Middle frontal gyrus (tissue), 1 donor: ENCODE measurements around the gene UGT1A8.
"Not testable (repeated sequence)": the region's sequence is repeated elsewhere in the genome, so short reads cannot be mapped to it uniquely, and the experiment has no call there.

Experiments
- DNase-seq: peaks from one replicate; pipeline ENCODE4 v3.0.0-alpha.2; 2015; ENCODE audit warnings: low spot score; ENCODE audit errors: extremely low spot score

UGT1A8 gene

DNA sequence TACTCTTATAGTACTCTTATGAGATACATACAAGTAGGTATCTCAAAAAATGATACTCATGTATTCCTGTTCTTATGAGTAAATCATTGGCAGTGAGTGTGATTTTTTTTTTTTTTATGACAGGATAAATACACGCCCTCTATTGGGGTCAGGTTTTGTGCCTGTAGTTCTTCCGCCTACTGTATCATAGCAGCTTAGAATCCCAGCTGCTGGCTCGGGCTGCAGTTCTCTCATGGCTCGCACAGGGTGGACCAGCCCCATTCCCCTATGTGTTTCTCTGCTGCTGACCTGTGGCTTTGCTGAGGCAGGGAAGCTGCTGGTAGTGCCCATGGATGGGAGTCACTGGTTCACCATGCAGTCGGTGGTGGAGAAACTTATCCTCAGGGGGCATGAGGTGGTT is at the start of gene UGT1A8:
Gene UGT1A8, plus strand, starts transcription at position 158 of the 400 bp plus-strand sequence. Its CDS starts 75 bp downstream, at position 233.
- DNase-seq: not testable (repeated sequence)

DNA sequence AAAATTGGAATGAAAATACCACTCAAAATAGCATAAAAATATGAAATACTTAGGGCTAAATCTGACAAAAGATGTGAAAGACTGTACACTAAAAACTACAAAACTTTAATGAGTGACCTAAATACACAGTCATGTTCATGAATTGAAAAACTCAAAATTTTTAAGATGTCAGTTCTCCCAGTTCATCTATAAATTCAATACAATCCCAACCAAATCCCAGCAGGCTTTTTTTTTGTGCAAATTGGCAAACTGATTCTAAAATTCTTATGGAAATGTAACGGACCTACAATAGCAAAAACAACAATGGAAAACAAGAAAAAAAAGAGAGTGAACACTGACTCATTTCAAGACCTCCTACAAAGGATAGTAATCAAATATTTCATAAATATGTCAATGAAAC is 46.4 kb upstream of the UGT1A8 start:
- no peak for DNase-seq

DNA sequence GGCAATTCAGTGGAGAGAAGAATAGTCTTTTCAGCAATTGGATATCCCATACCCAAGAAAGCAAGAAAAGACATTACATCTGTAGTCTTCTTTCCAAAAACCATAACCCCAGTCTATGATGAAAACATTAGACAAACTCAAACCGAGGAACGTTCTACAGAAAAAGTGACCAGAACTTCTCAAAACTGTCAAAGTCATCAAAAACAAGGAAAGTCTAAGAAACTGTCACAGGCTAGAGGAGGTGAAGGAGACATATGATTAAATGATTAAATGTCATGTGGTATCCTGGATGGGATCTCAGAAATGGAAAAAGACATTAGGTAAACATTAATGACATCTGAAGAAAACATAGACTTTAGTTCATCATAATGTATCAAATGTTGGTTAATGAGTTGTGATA is 46.0 kb upstream of the UGT1A8 start:
- DNase-seq: no peak

DNA sequence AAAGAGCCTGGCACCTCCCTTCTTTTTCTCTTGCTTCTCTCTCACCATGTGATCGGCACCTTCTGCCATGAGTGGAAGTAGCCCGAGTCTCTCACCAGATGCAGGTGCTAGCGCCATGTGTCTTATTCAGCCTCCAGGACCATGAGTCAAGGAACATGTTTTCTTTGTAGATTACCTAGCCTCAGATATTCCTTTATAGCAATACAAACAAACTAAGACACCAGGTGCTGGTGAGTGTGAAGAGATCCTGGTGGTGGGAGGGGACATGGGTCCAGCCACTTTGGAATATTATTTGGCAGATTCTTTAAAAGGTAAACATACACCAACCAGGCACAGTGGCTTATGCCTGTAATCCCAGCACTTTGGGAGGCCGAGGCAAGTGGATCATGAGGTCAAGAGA is 45.0 kb upstream of the UGT1A8 start:
- DNase-seq: no peak

DNA sequence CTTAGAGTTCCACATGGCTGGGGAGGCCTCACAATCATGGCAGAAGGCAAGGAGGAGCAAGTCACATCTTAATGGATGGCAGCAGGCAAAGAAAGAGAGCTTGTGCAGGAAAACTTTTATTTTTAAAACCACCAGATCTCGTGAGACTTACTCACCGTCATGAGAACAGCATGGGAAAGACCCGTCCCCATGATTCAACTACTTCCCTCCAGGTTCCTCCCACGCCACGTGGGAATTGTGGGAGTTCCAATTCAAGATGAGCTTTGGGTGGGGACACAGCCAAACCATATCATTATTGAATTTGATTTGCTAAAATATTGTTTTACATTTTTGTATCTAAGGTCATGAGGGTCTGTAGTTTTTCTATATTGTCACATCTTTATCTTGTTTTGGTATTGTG is 40.1 kb upstream of the UGT1A8 start:
- not testable (repeated sequence) for DNase-seq

DNA sequence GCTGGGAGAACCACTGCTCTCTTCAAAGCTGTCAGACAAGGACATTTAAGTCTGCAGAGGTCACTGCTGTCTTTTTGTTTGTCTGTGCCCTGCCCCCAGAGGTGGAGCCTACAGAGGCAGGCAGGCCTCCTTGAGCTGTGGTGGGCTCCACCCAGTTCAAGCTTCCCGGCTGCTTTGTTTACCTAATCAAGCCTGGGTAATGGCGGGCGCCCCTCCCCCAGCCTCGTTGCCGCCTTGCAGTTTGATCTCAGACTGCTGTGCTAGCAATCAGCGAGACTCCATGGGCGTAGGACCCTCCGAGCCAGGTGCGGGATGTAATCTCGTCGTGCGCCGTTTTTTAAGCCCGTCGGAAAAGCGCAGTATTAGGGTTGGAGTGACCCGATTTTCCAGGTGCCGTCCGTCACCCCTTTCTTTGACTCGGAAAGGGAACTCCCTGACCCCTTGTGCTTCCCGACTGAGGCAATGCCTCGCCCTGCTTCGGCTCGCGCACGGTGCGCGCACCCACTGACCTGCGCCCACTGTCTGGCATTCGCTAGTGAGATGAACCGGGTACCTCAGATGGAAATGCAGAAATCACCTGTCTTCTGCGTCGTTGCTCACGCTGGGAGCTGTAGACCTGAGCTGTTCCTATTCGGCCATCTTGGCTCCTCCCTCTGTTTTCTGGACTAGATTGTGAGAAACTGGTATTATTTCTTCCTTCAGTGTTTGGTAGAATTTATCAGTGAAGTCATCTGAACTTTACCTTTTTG is 34.0 kb upstream of the UGT1A8 start:
- DNase-seq: not testable (repeated sequence)

DNA sequence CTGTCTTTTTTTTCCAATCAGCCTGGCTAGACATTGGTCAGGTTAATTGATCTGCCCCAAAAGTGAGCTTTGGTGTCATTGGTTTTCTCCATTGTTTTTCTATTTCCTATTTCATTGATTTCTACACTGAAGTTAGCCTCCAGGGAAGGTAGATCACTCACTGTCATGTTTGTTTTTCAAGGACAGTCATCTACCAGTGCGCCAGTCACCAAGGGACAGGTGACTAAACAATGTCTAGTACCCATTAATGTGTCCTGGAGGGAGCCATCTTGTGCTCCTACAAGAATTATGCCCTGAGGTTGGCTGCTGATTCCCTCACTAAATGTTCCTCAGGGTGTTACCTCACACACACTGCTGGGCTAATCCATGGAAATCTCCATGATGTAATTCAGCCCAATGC is 33.2 kb upstream of the UGT1A8 start:
- DNase-seq: no peak

DNA sequence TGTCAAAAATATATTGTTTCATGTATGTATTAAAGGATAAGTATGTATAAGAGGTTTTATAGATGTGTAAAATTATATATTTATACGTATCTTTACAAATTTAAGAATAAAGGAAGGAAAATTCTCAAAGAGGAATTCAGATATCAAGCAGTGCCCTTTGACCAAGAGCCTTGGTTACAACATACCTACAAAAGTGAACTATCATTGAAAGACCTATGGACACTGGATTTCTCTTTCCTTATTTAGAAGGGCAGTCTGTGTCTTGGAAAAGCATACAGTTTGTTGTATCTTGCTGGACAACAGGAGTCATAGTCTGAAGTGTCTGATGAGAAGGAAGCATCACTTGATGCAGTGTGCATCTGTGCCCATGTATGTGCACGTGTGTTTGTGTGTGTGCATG is 29.0 kb upstream of the UGT1A8 start:
- no peak for DNase-seq

DNA sequence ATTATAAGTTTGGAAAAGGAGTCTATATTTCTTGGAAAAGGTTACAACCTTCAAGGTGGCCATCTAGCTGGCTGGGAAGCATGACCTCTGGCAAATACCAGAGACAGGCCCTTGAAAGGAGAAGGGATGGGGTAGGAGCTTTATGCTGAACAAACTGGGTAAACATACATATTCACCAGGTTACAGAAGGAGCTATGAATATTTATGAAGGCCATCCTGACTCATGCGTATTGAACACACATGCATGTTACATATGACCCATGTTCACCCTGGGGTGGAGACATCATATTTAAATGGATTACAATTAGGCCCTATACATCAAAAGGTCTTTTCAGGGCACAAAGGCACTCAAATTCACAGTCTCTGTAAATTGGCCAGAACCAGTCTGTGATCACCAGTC is 24.7 kb upstream of the UGT1A8 start:
- DNase-seq: not testable (repeated sequence)

DNA sequence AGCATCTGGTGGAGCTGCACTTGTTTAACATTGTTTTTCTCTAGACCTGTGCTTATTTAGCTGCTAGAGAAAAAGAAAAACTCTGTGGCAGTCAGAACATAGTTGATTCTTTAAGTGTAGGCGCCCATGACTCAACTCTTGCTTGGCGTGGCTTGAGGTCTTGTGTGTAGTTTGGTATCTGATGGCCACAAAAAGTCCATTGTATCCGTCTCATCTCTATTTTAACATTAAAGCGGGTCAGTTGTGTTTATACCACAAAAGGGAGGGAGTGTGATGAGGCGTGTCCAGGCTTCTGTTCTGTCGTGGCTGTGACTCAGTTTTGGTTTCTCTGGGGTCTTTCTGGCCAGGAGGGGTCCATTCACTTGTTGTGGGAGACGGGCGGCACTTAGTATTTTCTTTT is 24.2 kb upstream of the UGT1A8 start:
- DNase-seq: no peak

DNA sequence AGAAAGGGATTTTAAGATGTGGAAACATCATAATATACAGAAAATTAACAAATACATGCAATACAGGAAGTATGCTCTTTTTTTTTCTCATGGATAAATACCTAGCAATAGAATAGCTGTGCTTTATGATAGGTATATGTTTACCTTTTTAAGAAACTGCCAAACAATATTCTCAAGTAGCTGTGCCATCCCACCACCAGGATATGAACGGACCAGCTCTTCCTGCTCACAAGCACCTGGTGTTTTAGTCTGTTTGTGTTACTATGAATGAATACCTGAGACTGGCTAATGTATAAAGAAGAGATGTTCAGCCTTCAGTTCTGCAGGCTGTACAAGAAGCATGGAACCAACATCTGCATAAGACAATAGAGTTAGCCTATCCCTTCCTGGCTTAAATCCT is 19.9 kb upstream of the UGT1A8 start:
- no peak for DNase-seq

DNA sequence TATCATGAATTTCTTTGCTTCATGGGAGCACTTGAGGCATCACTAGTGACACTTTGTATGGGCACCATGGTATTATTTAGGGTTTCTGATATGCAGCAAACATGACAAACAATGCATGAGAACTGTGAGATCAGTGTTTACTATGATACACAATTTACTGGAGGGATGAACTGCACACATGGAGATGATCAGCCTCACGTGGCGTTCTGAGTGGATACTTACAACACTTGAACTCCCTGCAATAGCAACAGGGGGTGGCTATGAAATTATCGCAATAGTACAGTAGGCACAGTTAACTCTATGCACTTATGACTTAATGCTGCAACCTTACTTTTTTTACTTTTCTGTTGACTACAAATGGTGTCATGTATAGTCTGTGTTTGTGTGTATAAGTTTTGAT is 18.5 kb upstream of the UGT1A8 start:
- no peak for DNase-seq

DNA sequence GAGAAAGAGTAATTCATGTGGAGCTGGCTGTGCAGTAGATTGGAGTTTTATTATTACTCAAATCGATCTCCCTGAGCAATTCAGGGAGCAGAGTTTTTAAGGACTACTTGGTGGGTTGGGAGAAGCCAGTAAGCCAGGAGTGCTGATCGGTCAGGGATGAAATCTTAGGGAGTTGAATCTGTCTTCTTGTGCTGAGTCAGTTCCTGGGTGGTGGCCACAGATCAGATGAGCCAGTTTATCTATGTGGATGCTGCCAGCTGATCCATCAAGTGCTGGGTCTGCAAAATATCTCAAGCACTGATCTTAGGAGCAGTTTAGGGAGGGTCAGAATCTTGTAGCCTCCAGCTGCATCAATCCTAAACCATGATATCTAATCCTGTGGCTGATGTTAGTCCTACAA is 17.0 kb upstream of the UGT1A8 start:
- DNase-seq: no peak

DNA sequence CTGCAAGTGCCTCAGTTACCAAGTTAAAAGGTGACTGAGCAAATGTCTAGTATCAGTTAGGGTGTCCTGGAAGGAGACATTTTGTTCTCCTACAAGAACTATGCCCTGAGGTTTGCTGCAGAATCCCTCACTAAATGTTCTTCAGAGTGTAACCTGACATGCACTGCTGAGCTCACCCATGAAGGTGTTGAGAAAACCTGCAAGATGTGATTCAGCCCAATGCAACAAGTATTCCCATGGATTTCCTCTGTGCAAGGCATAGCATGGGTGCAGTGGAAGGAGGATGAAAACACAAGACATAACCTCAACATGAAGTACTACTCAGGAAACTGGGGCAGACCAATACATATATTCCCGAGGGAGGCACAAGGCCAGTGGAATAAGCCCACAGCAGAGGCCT is 15.4 kb upstream of the UGT1A8 start:
- DNase-seq: no peak

DNA sequence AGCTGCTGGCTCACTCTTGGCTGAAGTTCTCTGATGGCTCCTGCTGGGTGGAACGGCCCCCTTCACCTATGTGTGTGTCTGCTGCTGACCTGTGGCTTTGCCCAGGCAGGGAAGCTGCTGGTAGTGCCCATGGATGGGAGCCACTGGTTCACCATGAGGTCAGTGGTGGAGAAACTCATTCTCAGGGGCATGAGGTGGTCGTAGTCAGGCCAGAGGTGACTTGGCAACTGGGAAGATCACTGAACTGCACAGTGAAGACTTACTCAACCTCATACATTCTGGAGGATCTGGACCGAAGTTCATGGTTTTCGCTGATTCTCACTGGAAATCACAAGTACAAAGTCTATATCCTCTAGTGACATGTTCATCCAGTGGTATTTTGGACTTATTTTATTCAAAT is 13.9 kb upstream of the UGT1A8 start:
- no peak for DNase-seq

DNA sequence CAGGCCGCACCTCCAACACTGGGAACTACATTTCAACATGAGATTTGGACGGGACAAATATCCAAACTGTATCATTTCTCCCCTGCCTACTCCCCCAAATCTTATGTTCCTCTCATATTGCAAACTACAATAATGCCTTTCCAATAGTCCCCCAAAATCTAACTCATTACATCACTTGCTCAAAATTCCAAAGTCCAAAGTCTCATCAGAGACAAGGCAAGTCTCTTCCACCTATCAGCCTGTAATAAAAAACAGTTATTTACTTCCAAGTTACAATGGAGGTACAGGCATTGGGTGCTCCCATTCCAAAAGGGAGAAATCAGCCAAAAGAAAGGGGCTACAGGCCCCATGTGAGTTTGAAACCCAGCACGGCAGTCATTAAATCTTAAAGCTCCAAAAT is 12.6 kb upstream of the UGT1A8 start:
- no peak for DNase-seq

DNA sequence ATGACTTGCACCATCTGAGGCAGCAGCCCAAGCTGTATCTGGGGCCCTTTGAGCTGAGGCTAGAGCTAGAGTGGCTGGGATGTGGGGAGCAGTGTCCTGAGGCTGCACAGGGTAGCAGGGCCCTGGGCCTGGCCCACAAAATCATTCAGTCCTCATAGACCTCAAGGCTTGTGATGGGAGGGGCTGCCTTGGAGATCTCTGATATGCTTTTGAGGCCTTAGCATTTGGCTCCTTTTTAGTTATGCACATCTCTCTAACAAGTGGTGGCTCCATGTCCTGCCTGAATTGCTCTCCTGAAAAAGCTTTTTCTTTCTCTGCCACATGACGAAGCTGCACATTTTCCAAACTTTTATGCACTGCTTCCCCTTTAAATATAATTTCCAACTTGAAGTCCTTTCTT is 11.8 kb upstream of the UGT1A8 start:
- no peak for DNase-seq

DNA sequence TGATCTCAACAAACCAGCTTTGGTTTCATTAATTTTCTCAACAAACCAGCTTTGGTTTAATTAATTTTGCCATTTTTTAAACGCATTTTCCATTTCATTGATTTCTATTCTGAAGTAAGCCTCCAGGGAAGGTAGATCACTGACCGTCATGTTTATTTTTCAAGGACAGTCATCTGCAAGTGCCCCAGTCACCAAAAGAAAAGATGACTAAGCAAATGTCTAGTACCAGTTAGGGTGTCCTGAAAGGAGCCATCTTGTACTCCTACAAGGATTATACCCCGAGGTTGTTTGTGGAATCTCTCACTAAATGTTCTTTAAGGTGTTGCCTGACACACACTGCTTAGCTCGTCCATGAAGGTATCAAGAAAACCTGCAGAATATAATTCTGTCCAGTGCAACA is 6.1 kb upstream of the UGT1A8 start:
- DNase-seq: no peak

DNA sequence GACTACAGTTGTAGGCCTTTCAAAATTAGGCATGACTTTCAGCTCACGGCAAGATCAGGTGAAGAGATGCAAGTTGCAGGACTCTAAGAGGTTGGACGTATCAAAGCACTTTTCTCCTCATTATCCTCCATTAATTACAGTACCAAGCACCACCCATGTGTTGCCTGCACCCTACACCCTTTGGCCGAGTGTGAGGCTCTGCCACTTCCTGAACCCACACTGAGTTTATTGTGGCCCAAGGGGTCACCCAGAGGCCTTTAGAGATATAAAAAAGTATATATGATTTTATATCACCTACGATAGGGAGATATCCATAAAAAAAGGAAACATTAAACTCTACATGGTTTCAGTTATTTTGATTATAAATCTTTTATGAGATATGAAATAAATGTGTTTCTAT is 2.8 kb downstream of the UGT1A8 start:
- no peak for DNase-seq

DNA sequence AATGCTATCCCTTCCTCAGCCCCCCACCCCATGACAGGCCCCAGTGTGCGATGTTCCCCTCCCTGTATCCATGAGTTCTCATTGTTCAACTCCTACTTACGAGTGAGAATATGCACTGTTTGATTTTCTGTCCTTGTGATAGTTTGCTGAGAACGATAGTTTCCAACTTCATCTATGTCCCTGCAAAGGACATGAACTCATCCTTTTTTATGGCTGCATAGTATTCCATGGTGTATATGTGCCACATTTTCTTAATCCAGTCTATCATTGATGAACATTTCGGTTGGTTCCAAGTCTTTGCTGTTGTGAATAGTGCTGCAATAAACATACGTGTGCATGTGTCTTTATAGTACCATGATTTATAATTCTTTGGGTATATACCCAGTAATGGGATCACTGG is 4.4 kb downstream of the UGT1A8 start:
- DNase-seq: not testable (repeated sequence)

DNA sequence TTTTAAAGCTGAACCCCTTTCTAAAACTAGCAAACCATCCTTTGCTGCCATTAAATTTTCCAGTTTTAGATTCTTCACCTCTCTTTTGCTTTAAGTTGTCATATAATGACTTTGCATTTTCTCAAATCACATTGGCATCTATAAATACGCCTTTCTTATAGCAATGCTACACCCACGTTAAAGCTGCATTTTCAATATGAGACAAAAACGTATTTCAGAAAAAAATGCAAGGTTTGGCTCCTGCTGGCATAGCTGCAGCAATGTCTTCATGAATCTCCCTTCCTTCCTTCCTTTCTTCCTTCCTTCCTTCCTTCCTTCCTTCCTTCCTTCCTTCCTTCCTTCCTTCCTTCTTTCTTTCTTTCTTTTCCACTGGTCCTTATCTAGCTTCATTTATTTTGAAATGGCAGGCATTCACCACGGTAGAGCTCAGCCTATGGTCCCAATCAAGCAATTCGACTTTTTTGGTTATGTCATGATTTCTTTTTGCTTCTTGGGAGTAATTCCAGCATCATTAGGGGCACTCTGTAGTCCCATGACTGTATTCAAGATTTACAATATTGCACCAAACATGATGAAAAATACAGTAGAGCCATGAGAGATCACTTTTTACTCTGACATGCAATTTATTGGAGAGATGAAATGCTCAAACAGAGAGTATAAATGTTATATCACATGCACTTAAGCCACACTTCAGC is 10.0 kb downstream of the UGT1A8 start:
- DNase-seq: no peak

DNA sequence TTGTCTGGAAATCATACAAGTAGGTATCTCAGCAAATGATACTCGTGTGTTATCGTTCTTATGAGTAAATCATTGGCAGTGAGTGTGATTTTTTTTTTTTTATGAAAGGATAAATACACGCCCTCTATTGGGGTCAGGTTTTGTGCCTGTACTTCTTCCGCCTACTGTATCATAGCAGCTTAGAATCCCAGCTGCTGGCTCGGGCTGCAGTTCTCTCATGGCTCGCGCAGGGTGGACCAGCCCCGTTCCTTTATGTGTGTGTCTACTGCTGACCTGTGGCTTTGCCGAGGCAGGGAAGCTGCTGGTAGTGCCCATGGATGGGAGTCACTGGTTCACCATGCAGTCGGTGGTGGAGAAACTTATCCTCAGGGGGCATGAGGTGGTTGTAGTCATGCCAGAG is 18.9 kb downstream of the UGT1A8 start, which contains the start of gene UGT1A10:
Gene UGT1A10, plus strand, starts transcription at position 143 of the 400 bp plus-strand sequence. Its CDS starts 75 bp downstream, at position 218.
- DNase-seq: not testable (repeated sequence)

DNA sequence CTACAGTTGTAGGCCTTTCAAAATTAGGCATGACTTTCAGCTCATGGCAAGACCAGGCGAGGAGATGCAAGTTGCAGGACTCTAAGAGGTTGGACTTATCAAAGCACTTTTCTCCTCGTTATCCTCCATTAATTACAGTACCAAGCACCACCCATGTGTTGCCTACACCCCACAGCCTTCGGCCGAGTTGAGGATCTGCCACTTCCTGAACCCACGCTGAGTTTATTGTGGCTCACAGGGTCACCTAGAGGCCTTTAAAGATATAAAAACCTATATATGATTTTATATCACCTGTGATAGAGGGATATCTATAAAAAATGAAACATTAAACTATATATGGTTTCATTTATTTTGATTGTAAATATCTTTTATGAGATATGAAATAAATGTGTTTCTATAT is 21.4 kb downstream of the UGT1A8 start:
- no peak for DNase-seq
